SU-DHL-6 (cell line): ENCODE measurements around the gene CXorf65.

Experiments used
- CTCF ChIP-seq: fragments of 200-600 bp; sonication (generic); IDR thresholded peaks from one replicate; pipeline ENCODE4 v1.5.1; 2017; ENCODE audit warnings: antibody characterized with exemption, mild to moderate bottlenecking, low read length, moderate library complexity; ENCODE audit not compliant: insufficient read depth, poor library complexity, severe bottlenecking
- EZH2phosphoT487 ChIP-seq: fragments of 200-600 bp; sonication (generic), shearing (Covaris generic); conservative IDR thresholded peaks from 2 replicates; pipeline ENCODE4 v1.6.1; 2018; ENCODE audit warnings: mild to moderate bottlenecking, antibody characterized with exemption, low read length, moderate library complexity, mixed read lengths

- no peak for TF ChIP-seq CTCF
- TF ChIP-seq EZH2phosphoT487, result no peak
These were observed 46.4 kb downstream of the CXorf65 start for GRCh38 chrX:71060127-71060526.
